Glomerular visceral epithelial cell (primary cell): Measurements from ENCODE around the gene KDM4E.
"Not testable (repeated sequence)": the region's sequence is repeated elsewhere in the genome, so short reads cannot be mapped to it uniquely, and the experiment has no call there.

Experiments used
- DNase-seq: peaks from one replicate; pipeline ENCODE4 v3.0.0-alpha.2; 2016; ENCODE audit errors: extremely low spot score

Gene KDM4E

GRCh38 chr11:95024958-95025357 lies at the start of gene KDM4E:
TSS of gene KDM4E (plus strand) at chr11:95025258. CDS start at chr11:95025558, 300 bp downstream.
- no peak for DNase-seq

GRCh38 chr11:94975599-94975998 lies 49.5 kb upstream of the KDM4E start:
- DNase-seq: no peak

- no peak for DNase-seq
Measured at GRCh38 chr11:94987378-94987777, 37.7 kb upstream of the KDM4E start.

GRCh38 chr11:94988748-94989147 lies 36.3 kb upstream of the KDM4E start:
- no peak for DNase-seq

- no peak for DNase-seq
Measured at GRCh38 chr11:94993400-94993943, 31.6 kb upstream of the KDM4E start.

GRCh38 chr11:94997437-94997836 lies 27.6 kb upstream of the KDM4E start:
- no peak for DNase-seq

- DNase-seq: no peak
Measured at GRCh38 chr11:94998285-94998684, 26.8 kb upstream of the KDM4E start.

- DNase-seq: no peak
Measured at GRCh38 chr11:95003716-95004115, 21.3 kb upstream of the KDM4E start.

- DNase-seq: no peak
Measured at GRCh38 chr11:95005642-95006041, 19.4 kb upstream of the KDM4E start.

- DNase-seq: no peak
Measured at GRCh38 chr11:95011376-95011775, 13.7 kb upstream of the KDM4E start.

GRCh38 chr11:95014184-95014821 lies 10.8 kb upstream of the KDM4E start:
- no peak for DNase-seq

- no peak for DNase-seq
Measured at GRCh38 chr11:95016139-95016538, 8.9 kb upstream of the KDM4E start.

- not testable (repeated sequence) for DNase-seq
Measured at GRCh38 chr11:95021468-95021867, 3.6 kb upstream of the KDM4E start.

- not testable (repeated sequence) for DNase-seq
Measured at GRCh38 chr11:95025594-95025993, 536 bp downstream of the KDM4E start.

- no peak for DNase-seq
Measured at GRCh38 chr11:95028357-95028756, 3.3 kb downstream of the KDM4E start.

GRCh38 chr11:95033051-95033450 lies 8.0 kb downstream of the KDM4E start:
- DNase-seq: no peak

GRCh38 chr11:95035316-95035715 lies 10.3 kb downstream of the KDM4E start:
- no peak for DNase-seq

GRCh38 chr11:95037356-95038035 lies 12.4 kb downstream of the KDM4E start:
- DNase-seq: not testable (repeated sequence)

- no peak for DNase-seq
Measured at GRCh38 chr11:95042239-95042638, 17.2 kb downstream of the KDM4E start.

- no peak for DNase-seq
Measured at GRCh38 chr11:95042906-95043305, 17.8 kb downstream of the KDM4E start.

- no peak for DNase-seq
Measured at GRCh38 chr11:95044010-95044409, 19.0 kb downstream of the KDM4E start.

GRCh38 chr11:95045812-95046211 lies 20.8 kb downstream of the KDM4E start:
- DNase-seq: no peak

GRCh38 chr11:95049122-95049521 lies 24.1 kb downstream of the KDM4E start, which contains the start of gene KDM4F:
TSS of gene KDM4F (plus strand) at chr11:95049422.
- DNase-seq: not testable (repeated sequence)
